HG03439 (cell line): ENCODE measurements around the gene BAIAP2.

Source experiments
- ATAC-seq: cut with Tn5 transposase; IDR thresholded peaks from one replicate; pipeline ENCODE4 v1.9.1; 2021; ENCODE audit warnings: mild to moderate bottlenecking, moderate library complexity; ENCODE audit not compliant: unreplicated experiment

BAIAP2 gene

DNA sequence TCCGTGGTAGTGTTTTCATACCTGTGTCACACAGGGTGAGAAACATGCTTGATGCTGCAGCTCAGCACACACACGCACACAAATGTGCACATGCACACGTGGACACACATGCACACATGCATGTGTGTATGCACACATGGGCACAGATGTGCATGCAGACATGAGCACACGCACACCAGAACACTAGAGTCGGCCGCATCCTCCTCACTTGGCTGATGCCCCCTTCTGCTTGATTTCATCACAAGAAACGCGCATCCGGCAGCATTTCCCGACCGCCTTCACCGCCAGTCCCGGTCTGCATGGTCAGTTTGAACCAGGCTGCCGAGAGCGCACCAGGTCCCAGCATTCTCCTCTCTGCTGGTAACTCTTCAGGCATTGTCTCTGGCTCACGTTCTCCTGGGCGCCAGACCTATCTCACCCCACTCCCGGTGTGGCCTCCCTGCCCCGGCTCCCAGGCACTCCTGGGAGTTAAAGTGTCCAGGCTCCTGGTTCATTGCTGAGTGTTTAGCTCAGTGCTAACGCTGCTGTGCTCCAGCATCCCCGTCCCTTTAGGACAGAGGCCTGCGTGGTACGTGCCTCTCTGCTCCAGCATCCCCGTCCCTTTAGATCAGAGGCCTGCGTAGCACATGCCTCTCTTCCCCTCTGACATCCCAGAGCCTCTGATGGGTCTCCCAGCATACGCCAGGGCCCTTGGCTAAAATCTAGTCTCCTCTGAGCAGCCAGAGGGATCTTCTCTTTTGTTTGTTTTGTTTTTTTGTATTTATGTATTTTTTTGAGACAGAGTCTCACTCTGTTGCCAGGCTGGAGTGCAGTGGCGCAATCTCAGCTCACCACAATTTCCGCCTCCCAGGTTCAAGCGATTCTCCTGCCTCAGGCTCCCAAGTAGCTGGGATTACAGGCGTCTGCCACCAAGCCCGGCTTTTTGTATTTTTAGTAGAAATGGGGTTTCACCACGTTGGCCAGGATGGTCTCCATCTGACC is 16.0 kb downstream of the BAIAP2 start:
- no peak for ATAC-seq

DNA sequence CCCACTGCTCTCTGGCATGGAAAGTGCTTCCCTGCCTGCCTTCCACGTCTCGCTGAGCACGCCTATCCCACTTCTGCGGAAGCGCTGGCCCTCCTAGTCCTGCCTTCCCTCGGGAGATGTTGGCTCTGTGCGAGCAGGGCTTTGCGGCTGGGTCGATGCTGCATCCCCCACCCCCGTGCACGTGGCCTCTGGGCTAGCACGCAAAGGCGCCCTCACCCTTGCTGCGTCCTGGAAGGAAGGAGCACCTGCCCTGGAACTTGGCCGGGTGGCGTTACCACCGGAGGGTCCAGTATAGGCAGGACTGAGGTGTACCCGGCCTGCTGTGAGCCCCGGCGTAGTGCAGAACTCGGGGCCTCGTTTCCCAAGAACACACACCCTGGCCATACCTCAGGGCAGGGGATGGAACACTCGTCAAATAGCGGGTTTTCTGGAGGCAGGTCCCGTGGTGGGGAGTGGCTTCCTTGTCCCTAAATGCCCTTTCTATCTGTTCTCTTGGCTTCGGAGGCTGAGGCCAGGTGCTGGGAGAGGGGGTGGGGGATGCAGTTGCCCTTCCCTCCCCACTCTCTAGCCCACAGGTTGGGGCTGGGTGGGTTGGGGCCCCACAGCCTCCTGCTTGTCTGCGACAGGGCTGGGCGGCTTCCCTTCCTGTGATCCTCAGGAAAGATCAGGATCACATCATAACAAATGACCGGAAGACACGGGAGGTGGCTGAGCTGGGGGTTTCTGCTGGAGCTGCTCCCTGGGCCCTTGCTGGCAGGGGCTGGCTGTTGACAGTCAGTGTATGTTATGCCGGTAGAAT is 17.4 kb downstream of the BAIAP2 start:
- no peak for ATAC-seq

- ATAC-seq, result no peak
These were observed 18.4 kb downstream of the BAIAP2 start for GRCh38 chr17:81053041-81053970.

GRCh38 chr17:81054308-81054707 is 19.4 kb downstream of the BAIAP2 start:
- ATAC-seq, result no peak

GRCh38 chr17:81054881-81055370 is 20.0 kb downstream of the BAIAP2 start:
- no peak for ATAC-seq

DNA sequence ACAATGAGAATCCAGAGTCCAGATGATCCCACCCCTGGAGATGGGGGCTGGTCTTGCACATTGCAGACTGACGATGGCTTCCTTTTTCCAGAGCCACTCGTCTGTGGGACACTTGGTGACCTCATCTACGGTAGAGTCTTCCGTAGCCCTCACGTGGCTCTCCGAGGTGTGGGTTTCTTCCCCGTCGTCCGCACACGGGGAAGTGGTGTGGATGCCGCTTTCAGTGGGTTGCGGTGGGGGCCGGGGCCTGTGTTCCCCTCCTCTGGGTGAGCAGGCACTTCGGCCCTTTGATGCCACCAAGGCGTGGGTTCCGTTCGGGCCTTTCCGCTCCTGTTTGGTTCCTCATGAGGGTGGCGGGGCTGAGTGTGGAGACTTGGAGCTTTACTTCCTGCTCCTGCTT is 21.4 kb downstream of the BAIAP2 start:
- ATAC-seq, result no peak

DNA sequence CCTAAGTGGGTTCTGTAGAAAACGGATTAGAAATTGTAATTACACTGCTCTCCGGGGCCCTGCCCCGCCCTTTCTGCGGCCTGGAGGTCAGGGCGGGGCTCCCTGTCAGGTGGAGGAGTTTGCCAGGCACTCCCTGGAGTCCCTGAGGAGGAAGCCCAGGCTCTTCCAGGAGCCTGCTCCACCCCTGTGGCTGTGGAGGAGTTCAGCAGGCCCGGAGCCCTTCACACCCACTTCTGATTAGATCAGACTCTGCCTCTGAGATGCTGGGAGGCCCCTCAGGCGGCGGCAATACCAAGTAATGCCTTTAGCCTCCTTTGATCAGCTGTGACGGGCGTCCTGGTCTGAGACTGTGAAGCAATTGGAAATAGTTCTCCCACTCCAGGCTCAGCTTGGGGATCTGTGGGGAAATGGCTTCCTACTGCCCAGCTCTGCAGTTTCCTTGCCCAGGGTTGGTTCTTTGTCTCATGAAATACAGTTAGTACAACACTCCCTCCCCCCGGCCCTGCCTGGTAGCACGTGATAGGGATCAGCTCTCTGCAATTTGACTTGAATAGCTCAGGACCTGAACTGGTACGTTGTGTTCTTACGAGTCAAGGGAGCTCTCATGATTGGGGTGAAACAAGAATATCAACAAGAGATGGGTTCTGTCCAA is 22.3 kb downstream of the BAIAP2 start:
- ATAC-seq, result no peak

DNA sequence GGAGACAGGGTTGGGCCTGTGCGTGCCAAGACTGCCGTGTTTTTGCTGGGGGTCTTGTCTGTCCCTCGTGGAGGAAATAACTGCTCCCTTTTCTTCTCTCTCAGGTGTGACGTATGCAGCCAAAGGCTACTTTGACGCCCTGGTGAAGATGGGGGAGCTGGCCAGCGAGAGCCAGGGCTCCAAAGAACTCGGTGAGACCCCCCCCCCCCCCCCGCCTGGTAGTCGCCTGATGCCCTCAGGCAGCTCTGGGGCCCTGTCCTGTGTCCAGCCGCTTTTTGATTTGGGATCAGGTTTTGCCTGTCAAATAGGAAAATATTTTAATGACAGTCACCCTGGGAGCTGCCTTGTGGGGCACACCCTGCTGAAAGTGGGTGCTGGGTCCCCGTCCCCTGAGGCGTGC is 22.8 kb downstream of the BAIAP2 start:
- ATAC-seq, result no peak

GRCh38 chr17:81058263-81058871 is 23.4 kb downstream of the BAIAP2 start:
- ATAC-seq, result no peak

DNA sequence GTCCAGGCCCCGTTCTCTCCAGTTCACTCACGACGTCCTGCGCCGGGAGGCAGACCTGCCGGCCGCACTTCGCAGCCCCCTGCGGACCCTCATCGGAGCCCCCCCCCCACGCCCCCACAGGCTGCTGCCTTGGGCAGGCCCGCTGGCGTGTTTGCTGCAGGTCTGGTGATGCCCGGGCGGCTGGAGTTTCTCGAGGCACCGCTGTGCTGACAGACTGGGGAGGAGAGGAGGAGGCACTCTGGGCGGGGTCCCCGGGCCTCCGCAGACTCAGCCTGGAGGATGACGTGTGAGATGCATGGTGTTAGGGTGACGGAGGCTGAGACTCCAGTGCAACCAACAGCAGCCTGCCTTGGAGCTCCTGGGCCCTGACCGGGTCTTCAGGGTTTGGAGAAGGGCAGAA is 24.1 kb downstream of the BAIAP2 start:
- ATAC-seq, result no peak

- ATAC-seq, result no peak
These were observed 25.5 kb downstream of the BAIAP2 start for GRCh38 chr17:81060416-81060815.

- ATAC-seq, result no peak
These were observed 26.2 kb downstream of the BAIAP2 start for GRCh38 chr17:81061027-81061735.

DNA sequence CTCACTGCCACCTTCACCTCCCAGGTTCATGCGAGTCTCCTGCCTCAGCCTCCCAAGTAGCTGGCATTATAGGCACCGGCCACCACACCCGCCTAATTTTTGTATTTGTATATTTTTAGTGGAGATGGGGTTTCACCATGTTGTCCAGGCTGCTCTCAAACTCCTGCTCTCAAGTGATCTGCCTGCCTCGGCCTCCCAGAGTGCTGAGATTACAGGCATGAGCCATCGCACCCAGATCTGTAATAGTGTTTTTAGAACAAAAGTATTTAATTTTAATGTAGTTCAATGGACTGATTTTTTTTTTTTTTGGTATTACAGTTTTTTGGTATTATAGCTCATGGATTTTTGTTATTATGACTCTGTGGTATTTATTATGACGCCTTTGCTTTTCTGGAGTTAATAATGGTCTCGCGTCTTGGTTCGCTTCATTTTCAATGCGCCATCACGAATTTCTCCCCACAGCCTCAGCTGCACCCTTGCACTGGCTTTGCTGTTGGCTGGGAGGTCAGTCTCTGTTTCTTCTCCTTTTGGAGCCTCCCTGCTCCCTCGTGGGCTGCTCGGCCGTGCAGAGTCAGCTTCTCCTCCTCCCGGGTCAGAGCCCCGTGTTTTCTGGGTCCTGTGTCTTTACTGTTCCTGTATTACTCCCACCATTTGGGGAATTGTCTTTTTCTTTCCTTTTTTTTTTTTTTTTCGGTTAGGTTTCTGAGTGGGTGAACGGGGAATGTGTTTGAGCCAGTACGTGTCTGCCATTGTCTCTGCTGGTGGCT is 27.2 kb downstream of the BAIAP2 start:
- no peak for ATAC-seq

- ATAC-seq, result no peak
These were observed 28.4 kb downstream of the BAIAP2 start for GRCh38 chr17:81063106-81064093.

DNA sequence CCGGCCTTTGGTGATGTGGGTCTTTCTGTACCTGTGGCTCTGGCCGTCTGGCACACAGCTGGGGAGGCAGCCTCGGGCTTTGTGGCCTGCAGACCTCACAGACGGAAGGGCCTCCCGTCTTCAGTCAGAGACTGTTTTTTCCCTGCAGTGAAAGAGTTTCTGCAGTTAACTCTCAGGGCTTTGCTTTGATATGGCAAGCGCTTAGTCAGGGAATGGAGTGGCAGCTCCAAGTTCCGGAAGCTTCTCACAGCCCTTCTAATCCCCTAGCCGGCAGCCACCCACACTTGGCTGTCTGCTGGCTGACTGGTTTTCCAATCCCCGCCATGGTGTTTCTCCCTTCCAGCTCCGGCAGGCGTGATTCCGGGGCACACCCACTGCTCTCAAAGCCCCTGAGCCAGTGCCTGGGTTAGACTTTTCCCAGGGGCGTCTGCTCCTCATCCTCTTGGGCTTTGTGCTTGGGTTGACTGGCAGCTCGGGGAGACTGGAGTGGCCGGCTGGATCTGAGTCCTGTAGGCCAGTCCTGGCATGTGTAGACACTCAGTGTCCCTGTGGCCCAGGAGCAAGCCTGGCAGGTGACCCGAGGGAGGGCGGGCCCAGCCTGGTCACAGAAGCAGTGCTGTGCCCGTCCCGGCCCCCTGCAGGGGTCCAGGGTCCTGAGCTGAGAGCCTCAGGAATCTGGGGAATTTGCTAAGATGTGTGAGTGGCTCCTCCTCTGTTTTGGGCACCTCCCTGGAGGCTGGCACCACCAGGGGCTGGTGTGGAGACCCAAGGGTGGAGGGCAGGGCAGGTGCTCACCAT is 29.9 kb downstream of the BAIAP2 start:
- no peak for ATAC-seq

- no peak for ATAC-seq
These were observed 30.5 kb downstream of the BAIAP2 start for GRCh38 chr17:81065500-81065899.
